Activated CD8-positive, alpha-beta T cell treated with anti-CD3 and anti-CD28 coated beads for 36 hours (primary cell): ENCODE measurements around the gene C2orf66. TPM values are rescaled to one million over a fixed set of nuclear protein-coding genes. Genes with fewer than 3 reads are reported as not detected.

Experiments
- ATAC-seq: fragments of 200-7000 bp; cut with Tn5 transposase; one replicate; pipeline ENCODE4 v1.10.0; 2021; ENCODE audit warnings: mild to moderate bottlenecking, moderate library complexity
- CTCF ChIA-PET: fragments of 350-600 bp; sonication (Branson Sonifier 250); formaldehyde crosslinking; loops from one replicate; lab custom pipeline; 2021; ENCODE audit warnings: antibody characterized with exemption; lab: Charles Lee
- POLR2A ChIA-PET: fragments of 350-600 bp; sonication (Branson Sonifier 250); formaldehyde crosslinking; loops from one replicate; lab custom pipeline; 2021; ENCODE audit warnings: antibody characterized with exemption; lab: Charles Lee
- DNase-seq: peaks from one replicate; pipeline ENCODE4 v3.0.0-alpha.2; 2020
- H3K27ac Mint-ChIP-seq: one replicate; pipeline ENCODE4 v1.8.0; 2021; ENCODE audit warnings: mild to moderate bottlenecking, mixed read lengths
- H3K27me3 Mint-ChIP-seq: one replicate; pipeline ENCODE4 v1.8.0; 2021; ENCODE audit warnings: mixed read lengths
- H3K36me3 Mint-ChIP-seq: one replicate; pipeline ENCODE4 v1.8.0; 2021; ENCODE audit warnings: low read depth, mixed read lengths
- H3K4me1 Mint-ChIP-seq: one replicate; pipeline ENCODE4 v1.8.0; 2021; ENCODE audit warnings: low read depth, mixed read lengths
- H3K4me3 Mint-ChIP-seq: one replicate; pipeline ENCODE4 v1.8.0; 2021; ENCODE audit warnings: mild to moderate bottlenecking, moderate library complexity, mixed read lengths
- H3K9me3 Mint-ChIP-seq: one replicate; pipeline ENCODE4 v1.8.0; 2021; ENCODE audit warnings: mixed read lengths
- CTCF ChIP-seq: fragments of 200-600 bp; IDR thresholded peaks from one replicate; pipeline ENCODE4 v1.8.0; 2022; ENCODE audit warnings: antibody characterized with exemption, mild to moderate bottlenecking
- intact Hi-C: fragments of 100-400 bp; cut with micrococcal nuclease; formaldehyde crosslinking; loops from one replicate; pipeline ENCODE4 v1.10.0; 2022
- total RNA-seq, 2 experiments: library from RNA; stranded (reverse); gene quantifications; one replicate each; pipeline ENCODE4 v1.2.3, GENCODE V29; 2021

The C2orf66 gene
- total RNA-seq, 2 experiments from 2014 or later: not detected

GRCh38 chr2:196804381-196804780, 4.8 kb downstream of the C2orf66 start:
- CTCF ChIA-PET: interaction anchor here (1.7 kb wide), 1 partner anchor 53 kb away, joined by 6 read pairs; no protein-coding TSS in a partner anchor
- Mint-ChIP-seq H3K27me3 (peaks cover 5% of the 10 kb centered on the region), H3K27ac (no peak overlapping the region), H3K9me3 (peaks cover 3% of the 10 kb centered on the region), H3K4me1 (peaks cover 14% of the 10 kb centered on the region), H3K4me3 (no peak overlapping the region), H3K36me3 (peaks cover under 1% of the 10 kb centered on the region)
- intact Hi-C loops: no loop called here
- ATAC-seq (no peak), DNase-seq (no peak)
- POLR2A ChIA-PET: no interaction called here
- TF ChIP-seq CTCF: no peak

DNA sequence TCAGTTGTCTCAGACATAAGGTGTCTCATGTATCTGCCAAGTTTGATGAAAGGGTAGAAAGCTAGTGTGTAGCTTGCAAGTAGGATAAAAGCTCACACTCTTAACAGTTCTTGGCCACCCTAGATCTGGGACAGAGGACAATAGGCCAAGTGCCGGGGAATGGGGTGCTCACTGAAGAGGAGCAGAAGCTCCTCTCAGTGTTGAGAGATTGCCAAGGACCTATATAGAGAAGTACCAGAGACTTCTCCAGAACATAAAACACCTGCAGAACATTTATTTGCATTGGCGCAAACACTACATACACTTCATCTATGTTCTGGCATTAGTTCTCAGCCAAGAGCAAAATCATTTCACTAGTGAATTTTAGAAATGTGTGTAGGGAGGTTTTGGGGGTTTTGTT, 6.8 kb downstream of the C2orf66 start:
- no peak for ATAC-seq
- no peak for DNase-seq
- Mint-ChIP-seq H3K36me3 (peaks cover 5% of the 10 kb centered on the region), H3K4me1 (peaks cover 21% of the 10 kb centered on the region), H3K4me3 (no peak overlapping the region), H3K27me3 (peaks cover 2% of the 10 kb centered on the region), H3K27ac (no peak overlapping the region), H3K9me3 (peaks cover 3% of the 10 kb centered on the region)
- CTCF ChIA-PET: interaction anchor here (0.9 kb wide), 1 partner anchor 155 kb away, joined by 3 read pairs; no protein-coding TSS in a partner anchor
- POLR2A ChIA-PET: no interaction called here
- TF ChIP-seq CTCF: no peak
- intact Hi-C loops: no loop called here

- H3K36me3 Mint-ChIP-seq: peaks cover 8% of the 10 kb centered on the region
- CTCF ChIA-PET: interaction anchor here (0.9 kb wide), 1 partner anchor 155 kb away, joined by 3 read pairs; no protein-coding TSS in a partner anchor
- TF ChIP-seq CTCF: no peak
- H3K4me1 Mint-ChIP-seq: peaks cover 25% of the 10 kb centered on the region
- POLR2A ChIA-PET: no interaction called here
- H3K9me3 Mint-ChIP-seq: peaks cover 3% of the 10 kb centered on the region
- no peak for DNase-seq
- H3K27ac Mint-ChIP-seq: no peak overlapping the region
- intact Hi-C loops: no loop called here
- no peak for ATAC-seq
- peaks cover 2% of the 10 kb centered on the region for H3K27me3 Mint-ChIP-seq
- H3K4me3 Mint-ChIP-seq: no peak overlapping the region
Measured at GRCh38 chr2:196801674-196802261, 7.4 kb downstream of the C2orf66 start.

- ATAC-seq (no peak), DNase-seq (no peak)
- ChIA-PET CTCF (interaction anchor here (1.1 to 1.4 kb wide), 2 partner anchors 8 to 276 kb away, joined by 3 to 5 read pairs; no protein-coding TSS in a partner anchor), POLR2A (interaction anchor here (0.8 to 2.4 kb wide), 9 partner anchors 8 to 190 kb away, joined by 3 to 12 read pairs (median 4); partner anchors contain the start of gene PGAP1)
- no peak for TF ChIP-seq CTCF
- Mint-ChIP-seq H3K4me1 (peaks cover 35% of the 10 kb centered on the region), H3K27me3 (peaks cover 2% of the 10 kb centered on the region), H3K36me3 (peaks cover 18% of the 10 kb centered on the region), H3K4me3 (peak overlapping the region; percentile 98), H3K27ac (peak overlapping the region; percentile 98), H3K9me3 (peaks cover 3% of the 10 kb centered on the region)
- intact Hi-C loops: no loop called here
Measured at GRCh38 chr2:196798980-196799379, 10.2 kb downstream of the C2orf66 start.

- no peak for TF ChIP-seq CTCF
- peaks cover 42% of the 10 kb centered on the region for H3K36me3 Mint-ChIP-seq
- H3K4me1 Mint-ChIP-seq: peaks cover 26% of the 10 kb centered on the region
- ChIA-PET CTCF (no interaction called here), POLR2A (no interaction called here)
- DNase-seq (no peak), ATAC-seq (no peak)
- H3K27me3 Mint-ChIP-seq: no peaks in the 10 kb centered on the region
- no peak overlapping the region for H3K27ac Mint-ChIP-seq
- intact Hi-C loops: no loop called here
- no peak overlapping the region for H3K4me3 Mint-ChIP-seq
- no peaks in the 10 kb centered on the region for H3K9me3 Mint-ChIP-seq
Measured at GRCh38 chr2:196792865-196793264, 16.3 kb downstream of the C2orf66 start.
